LNCaP clone FGC (cell line): Measurements from ENCODE around the gene TVP23C.
A peak's percentile ranks its signal among the peaks of the same experiment; 100 is the strongest.

Source experiments
- DNase-seq: peaks from one replicate; pipeline ENCODE4 v3.0.0-alpha.2; 2011; ENCODE audit warnings: low read depth
- H3K4me3 ChIP-seq: 2 replicates; pipeline ENCODE4 v1.5.1; 2011; ENCODE audit warnings: mild to moderate bottlenecking, low read depth, low read length, control low read depth
- TF ChIP-seq, protein P1 (sequence below): IDR thresholded peaks from 2 replicates; pipeline ENCODE4 v1.5.1; 2012; ENCODE audit warnings: mild to moderate bottlenecking; ENCODE audit not compliant: control insufficient read depth, insufficient read depth; ENCODE audit errors: extremely low read depth

The TVP23C gene

DNA sequence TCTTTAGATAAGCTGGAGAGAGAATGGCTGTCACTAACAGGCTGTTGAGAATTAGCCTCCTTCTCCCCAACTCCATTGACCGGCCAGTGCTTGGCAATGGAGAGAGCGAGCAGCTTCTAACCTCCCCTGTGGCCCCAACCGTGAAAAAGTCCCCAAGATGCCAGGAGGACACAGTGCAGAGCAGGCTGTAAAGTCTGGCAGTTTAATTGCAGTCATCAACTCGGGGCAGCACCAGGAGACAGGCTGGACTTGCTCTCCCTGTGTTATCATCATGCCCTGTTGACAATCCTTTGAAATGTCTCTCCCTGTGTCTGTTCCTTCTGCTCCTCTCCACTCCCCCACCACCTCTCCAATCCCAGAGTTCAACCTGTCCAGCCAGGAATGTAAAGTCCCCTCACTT is 95.2 kb downstream of the TVP23C start:
- TF ChIP-seq, protein P1, sequence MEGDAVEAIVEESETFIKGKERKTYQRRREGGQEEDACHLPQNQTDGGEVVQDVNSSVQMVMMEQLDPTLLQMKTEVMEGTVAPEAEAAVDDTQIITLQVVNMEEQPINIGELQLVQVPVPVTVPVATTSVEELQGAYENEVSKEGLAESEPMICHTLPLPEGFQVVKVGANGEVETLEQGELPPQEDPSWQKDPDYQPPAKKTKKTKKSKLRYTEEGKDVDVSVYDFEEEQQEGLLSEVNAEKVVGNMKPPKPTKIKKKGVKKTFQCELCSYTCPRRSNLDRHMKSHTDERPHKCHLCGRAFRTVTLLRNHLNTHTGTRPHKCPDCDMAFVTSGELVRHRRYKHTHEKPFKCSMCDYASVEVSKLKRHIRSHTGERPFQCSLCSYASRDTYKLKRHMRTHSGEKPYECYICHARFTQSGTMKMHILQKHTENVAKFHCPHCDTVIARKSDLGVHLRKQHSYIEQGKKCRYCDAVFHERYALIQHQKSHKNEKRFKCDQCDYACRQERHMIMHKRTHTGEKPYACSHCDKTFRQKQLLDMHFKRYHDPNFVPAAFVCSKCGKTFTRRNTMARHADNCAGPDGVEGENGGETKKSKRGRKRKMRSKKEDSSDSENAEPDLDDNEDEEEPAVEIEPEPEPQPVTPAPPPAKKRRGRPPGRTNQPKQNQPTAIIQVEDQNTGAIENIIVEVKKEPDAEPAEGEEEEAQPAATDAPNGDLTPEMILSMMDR = no peak
- H3K4me3 ChIP-seq = no peak overlapping the region
- DNase-seq = no peak

DNA sequence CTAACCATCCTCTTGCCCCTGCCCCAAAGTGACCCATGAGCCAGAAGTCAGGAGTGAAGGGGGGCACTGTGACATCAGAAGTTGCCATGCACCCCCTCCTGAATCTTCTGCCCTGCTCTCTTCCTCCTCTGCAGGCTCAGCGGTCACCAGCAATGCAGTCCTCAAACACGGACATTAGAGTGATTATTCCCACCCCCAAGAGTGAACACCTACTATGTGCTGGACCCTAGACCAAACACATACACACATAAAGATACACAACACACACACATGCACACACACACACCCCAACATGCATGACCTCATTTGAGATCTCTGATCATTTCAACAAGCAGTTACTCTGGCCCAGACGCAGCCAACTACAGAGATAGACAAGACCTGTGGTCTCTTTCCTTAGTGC is 95.7 kb downstream of the TVP23C start, which contains the start of gene CDRT4:
Gene CDRT4 (minus strand): TSS at position 30 of the 400 bp plus-strand sequence. CDS start 27,383 bp downstream, outside the sequence.
- H3K4me3 ChIP-seq = no peak within 1 kb of the TSS
- DNase-seq = no peak
- TF ChIP-seq, protein P1 = no peak

DNA sequence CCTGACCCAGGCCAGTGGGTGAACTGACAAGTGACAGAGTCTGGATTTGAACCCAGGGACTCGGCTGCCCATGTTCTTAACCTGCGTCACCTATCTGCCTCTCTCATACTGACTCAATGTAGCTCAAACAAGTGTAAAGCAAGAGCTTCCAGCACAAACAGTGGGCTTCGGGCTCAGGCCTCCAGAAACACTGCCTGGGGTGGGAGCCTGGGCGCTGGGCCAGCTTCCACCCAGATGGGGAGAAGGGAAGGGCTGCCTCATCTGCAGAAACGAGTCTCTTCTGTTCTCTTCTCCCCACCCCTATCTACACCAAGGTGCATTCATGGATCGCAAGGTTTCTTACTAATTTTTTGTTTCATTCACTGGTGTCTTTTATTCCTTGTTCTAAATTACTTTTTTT is 97.2 kb downstream of the TVP23C start:
- DNase-seq = no peak
- TF ChIP-seq, protein P1 = no peak

DNA sequence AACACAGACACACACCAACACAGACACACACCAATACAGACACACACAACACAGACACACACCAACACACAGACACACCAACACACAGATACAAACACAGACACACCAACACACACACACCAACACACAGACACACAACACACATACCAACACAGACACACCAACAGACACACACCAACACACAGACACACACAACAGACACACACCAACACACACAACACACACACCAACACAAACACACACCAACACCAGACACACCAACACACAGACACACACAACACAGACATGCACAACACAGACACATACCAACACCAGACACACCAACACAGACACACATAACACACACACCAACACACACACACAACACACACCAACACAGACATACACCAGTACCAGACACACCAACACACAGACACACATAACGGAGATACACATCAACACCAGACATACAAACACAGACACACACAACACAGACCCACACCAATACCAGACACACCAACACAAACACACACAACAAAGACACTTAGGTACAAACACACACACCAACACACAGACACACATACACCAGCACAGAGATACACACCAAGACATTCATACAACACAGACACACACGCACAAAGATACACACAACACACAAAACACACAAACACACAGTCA is 98.1 kb downstream of the TVP23C start:
- no peak overlapping the region for H3K4me3 ChIP-seq
- TF ChIP-seq, protein P1 = no peak
- DNase-seq = no peak

More for the DNA sequence above, 97.2 kb downstream of the TVP23C start:
- no peak overlapping the region for H3K4me3 ChIP-seq

DNA sequence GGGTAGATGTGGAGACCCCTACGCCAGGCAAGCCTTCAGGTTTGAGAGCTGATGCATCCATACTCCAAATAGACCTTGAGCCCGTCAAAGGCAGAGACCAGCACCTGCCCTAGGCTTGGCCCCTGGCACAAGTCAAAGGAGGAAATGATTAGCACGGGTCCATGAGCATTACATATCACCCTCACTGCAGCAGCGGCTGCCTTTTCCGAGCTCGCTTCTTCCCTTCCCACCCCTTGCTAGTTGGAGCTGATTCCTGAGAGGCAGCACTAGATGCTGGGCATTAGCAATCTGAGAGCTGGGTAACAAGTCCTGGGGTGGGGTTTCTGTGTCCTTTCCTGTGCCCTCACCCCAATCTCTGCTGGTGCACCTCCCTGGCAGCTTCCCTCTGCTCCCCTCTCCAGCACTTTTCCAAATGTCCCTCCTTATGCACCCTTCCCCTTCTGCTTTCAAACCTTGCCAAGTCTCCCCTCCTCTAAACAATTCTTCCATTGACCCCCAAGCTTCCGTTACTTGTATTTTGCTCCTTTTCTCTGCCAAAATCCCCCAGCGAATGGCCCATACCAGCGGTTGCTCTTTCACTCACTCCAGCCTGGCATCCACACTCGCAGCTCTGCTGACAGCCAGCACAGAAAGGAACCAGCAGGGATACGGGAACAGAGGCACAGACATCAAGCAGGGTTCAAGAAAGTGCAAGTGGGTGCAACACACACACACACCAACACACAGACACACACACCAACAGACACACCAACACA is 98.9 kb downstream of the TVP23C start:
- H3K4me3 ChIP-seq = no peak overlapping the region
- DNase-seq = no peak
- TF ChIP-seq, protein P1 = no peak

DNA sequence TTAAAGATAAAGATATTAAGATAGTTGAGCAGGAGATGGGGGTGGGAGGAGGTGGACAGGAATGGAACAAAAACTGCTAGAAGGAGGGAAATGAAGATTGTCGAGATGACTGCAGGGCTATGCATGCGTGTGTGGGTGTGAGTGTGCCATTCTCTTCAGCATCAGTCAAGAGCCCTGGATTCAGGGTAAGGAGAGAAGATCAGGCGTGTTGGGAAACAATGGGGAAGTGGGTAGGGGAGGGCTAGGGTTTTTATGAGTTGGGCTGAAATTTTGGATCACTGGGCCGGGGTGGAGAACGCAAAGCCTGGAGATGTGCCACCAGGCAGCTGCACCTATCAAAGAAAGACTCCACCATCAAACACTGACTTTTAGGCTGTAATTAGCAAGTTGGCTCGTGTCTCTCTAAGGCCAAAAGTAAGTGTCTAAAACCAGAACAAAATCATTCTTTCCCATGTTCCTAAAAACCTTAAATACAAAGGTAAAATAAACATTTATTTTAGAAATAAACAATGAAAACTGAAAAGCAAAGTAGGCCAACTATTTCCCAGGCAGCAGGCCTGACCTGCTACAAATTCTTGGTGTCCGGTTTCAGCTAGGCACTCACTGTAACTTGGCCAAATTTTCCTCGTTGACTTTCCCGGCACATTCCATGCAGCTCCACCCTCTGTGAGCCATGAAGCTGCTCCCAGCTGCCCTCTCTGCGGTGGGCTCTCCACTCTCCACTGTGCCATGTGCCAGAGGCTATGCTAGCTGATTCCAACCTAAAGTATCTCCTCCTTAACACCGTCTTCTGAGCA is 100.1 kb downstream of the TVP23C start:
- DNase-seq = peak; percentile 28
- no peak overlapping the region for H3K4me3 ChIP-seq
- TF ChIP-seq, protein P1 = no peak
